Peyer's patch (tissue), 4 donors: ENCODE results near the gene UBE2G2. TPM values are rescaled to one million over a fixed set of nuclear protein-coding genes. Genes with fewer than 3 reads are reported as not detected.

Experiments used
- DNase-seq, 3 donors: peaks; one replicate each; pipeline ENCODE4 v3.0.0-alpha.2; 2017 to 2019
- H3K27ac ChIP-seq, 4 donors: fragments of 200-600 bp; sonication (generic); one replicate each; pipeline ENCODE4 v1.5.1; 2016 to 2019
- H3K27me3 ChIP-seq, 2 donors: fragments of 200-600 bp; sonication (generic); one replicate each; pipeline ENCODE4 v1.5.1; 2019
- H3K36me3 ChIP-seq, 3 donors: fragments of 200-600 bp; sonication (generic); one replicate each; pipeline ENCODE4 v1.5.1; 2016 to 2019
- H3K4me1 ChIP-seq, 4 donors: fragments of 200-600 bp; sonication (generic); one replicate each; pipeline ENCODE4 v1.5.1; 2016 to 2019
- H3K4me3 ChIP-seq, 4 donors: fragments of 200-600 bp; sonication (generic); 1 replicate in 3 of 4; 2 replicates in 1 of 4; pipeline ENCODE4 v1.5.1; 2016 to 2019; ENCODE audit warnings: mild to moderate bottlenecking in 1 of 4
- H3K9me3 ChIP-seq, 4 donors: fragments of 200-600 bp; sonication (generic); one replicate each; pipeline ENCODE4 v1.5.1; 2016 to 2019; ENCODE audit warnings: mild to moderate bottlenecking in 1 of 4
- CTCF ChIP-seq, 6 experiments: fragments of 450-650 bp in 4 of 6; fragments of 200-600 bp in 2 of 6; sonication (generic) in 1 of 6; IDR thresholded peaks; one replicate each; pipeline ENCODE4 v1.5.1; 2017 to 2019; ENCODE audit warnings: antibody characterized with exemption in 6 of 6, mild to moderate bottlenecking in 3 of 6, moderate library complexity in 1 of 6
- POLR2A ChIP-seq, 2 donors: fragments of 450-650 bp; IDR thresholded peaks; one replicate each; pipeline ENCODE4 v1.5.1; 2017; ENCODE audit warnings: antibody characterized with exemption in 2 of 2, mild to moderate bottlenecking in 2 of 2, moderate library complexity in 2 of 2
- total RNA-seq, 4 donors: library from RNA; depleted of rRNA; stranded (reverse); fragments of >200 nt; gene quantifications; one replicate each; pipeline ENCODE4 v1.1.0, GENCODE V29; 2016

The UBE2G2 gene
- total RNA-seq, 4 donors from 2014 or later = 68.8 to 116 (median 95.1) TPM

DNA sequence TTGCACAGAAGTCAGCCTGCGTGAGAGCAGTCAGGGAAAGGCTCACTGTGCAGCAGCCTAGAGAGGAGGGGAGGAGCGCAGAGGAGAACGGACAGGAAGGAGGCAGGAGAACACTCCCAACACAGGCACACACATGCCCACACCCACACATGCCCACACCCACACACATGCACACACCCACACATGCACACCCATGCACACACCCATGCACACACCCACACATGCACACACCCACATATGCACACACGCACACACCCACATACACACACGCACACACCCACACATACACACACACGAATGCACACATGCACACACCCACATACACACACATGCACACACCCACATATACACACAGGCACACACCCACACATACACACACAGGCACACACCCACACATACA, 9.2 kb upstream of the UBE2G2 start:
- H3K9me3 ChIP-seq = no peaks in the 10 kb centered on the region
- TF ChIP-seq CTCF (IDR thresholded peaks at IDR 0.05) (no peak), POLR2A (IDR thresholded peaks at IDR 0.05) (no peak)
- H3K4me1 ChIP-seq = no peaks in the 10 kb centered on the region
- no peak overlapping the region for H3K4me3 ChIP-seq
- H3K36me3 ChIP-seq = peaks cover 0 to 64% (median 0%) of the 10 kb centered on the region in 3 donors
- no peak overlapping the region for H3K27ac ChIP-seq
- DNase-seq = no peak
- H3K27me3 ChIP-seq = no peaks in the 10 kb centered on the region

DNA sequence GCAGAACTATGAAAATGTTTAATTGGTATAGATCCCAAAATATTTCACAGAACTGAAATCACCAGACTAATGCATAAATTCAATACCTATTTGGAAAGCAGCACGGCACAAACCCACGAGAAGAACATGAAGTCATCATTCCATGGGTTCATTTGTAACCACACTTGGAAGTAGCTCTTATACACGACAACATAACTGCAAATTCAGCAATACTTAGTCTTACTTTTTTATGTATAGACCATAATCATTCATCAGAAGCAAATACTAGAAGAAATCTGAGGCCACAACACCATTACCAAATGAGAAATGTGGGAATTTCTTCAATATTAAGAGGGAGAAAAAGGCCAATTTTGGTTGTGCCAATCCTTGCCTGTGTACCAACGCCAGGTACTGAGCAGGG, 4.2 kb upstream of the UBE2G2 start:
- Histone ChIP-seq H3K27me3 (no peaks in the 10 kb centered on the region), H3K36me3 (peaks cover 0 to 56% (median 0%) of the 10 kb centered on the region in 3 donors), H3K4me3 (no peak overlapping the region), H3K9me3 (no peaks in the 10 kb centered on the region), H3K27ac (no peak overlapping the region), H3K4me1 (peaks cover 0 to 9% (median 4%) of the 10 kb centered on the region in 4 donors)
- no peak for DNase-seq
- TF ChIP-seq POLR2A (IDR thresholded peaks at IDR 0.05) = no peak
- TF ChIP-seq CTCF (IDR thresholded peaks at IDR 0.05) = no peak

DNA sequence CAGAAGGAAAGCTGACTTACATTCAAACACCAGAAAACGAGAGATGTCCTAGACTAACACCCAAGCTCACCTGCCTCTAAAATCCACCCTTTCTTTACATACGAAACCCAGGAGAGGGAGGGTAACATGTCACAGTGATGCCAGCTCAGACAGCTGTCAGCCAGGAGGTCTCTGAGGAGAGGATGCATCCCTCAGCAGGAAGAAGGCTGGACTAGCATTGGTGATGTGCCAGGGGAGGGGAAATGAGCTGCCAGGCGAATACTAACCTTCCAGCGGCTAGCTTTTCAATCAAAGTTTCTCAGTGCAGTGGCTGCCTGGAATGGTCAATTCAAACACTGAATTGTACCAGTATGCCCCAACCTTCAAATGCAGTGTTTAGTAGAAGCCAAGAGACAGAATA, 3.6 kb upstream of the UBE2G2 start:
- H3K36me3 ChIP-seq = peaks cover 0 to 54% (median 0%) of the 10 kb centered on the region in 3 donors
- no peaks in the 10 kb centered on the region for H3K27me3 ChIP-seq
- H3K27ac ChIP-seq = no peak overlapping the region
- DNase-seq = no peak
- TF ChIP-seq POLR2A (IDR thresholded peaks at IDR 0.05) (no peak), CTCF (IDR thresholded peaks at IDR 0.05) (no peak)
- H3K4me3 ChIP-seq = no peak overlapping the region
- H3K9me3 ChIP-seq = no peaks in the 10 kb centered on the region
- peaks cover 0 to 16% (median 6%) of the 10 kb centered on the region in 4 donors for H3K4me1 ChIP-seq

DNA sequence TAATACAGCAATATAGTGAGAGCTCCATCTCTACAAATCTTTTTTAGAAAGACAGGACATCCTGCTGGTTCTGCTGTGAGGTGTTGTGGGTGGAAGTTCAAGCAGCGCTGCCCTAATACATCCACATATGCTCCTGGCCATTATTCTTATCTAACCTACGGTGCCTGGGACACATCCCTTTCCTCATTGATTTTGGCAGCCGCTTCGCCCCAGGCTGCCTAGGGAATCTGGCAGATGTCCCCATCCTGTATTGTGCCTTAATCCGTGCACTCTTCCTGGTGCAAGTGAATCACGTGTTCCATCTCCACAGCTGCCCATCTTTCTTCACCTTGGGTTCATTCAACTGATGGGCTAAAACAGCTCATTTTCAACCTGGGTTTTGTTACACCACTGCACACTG, 3.1 kb upstream of the UBE2G2 start:
- DNase-seq = no peak
- Histone ChIP-seq H3K4me3 (no peak overlapping the region), H3K4me1 (peaks cover 0 to 20% (median 6%) of the 10 kb centered on the region in 4 donors), H3K9me3 (no peaks in the 10 kb centered on the region), H3K27ac (no peak overlapping the region), H3K27me3 (no peaks in the 10 kb centered on the region), H3K36me3 (peaks cover 0 to 49% (median 0%) of the 10 kb centered on the region in 3 donors)
- TF ChIP-seq POLR2A (IDR thresholded peaks at IDR 0.05) (no peak), CTCF (IDR thresholded peaks at IDR 0.05) (no peak)

DNA sequence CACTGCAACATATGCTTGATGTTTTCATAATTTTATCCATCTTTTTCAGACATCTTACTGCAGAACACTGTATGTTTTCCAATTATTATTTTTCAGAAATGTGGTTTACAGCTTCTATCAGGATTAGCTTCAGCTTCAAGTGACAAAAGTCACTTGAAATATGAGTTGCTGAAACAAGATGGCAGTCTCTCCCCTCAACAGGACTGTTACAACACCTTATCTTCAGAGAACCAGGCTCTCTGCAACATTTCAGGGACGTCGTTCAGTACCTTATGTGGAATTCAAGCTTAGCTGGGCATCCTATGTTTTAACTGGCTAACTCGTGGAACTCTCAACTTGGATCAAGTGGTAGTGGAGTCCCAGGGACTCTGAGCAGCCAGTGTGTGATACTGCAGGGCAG, 2.0 kb upstream of the UBE2G2 start:
- Histone ChIP-seq H3K4me3 (no peak overlapping the region), H3K36me3 (peaks cover 0 to 44% (median 0%) of the 10 kb centered on the region in 3 donors), H3K9me3 (no peaks in the 10 kb centered on the region), H3K27ac (no peak overlapping the region), H3K4me1 (peaks cover 0 to 27% (median 6%) of the 10 kb centered on the region in 4 donors), H3K27me3 (no peaks in the 10 kb centered on the region)
- TF ChIP-seq POLR2A (IDR thresholded peaks at IDR 0.05) (no peak), CTCF (IDR thresholded peaks at IDR 0.05) (no peak)
- DNase-seq = no peak
